ENCODE data around the gene ID3. TPM values are rescaled to one million over a fixed set of nuclear protein-coding genes. Genes with fewer than 3 reads are reported as not detected.

ID3 gene
- total RNA-seq (ENCODE audit: low replicate concordance) = 99.9 and 235 TPM in 2 replicates

- peaks cover 52% of the 10 kb centered on the region for H3K79me2 ChIP-seq (ENCODE audit: low read depth)
- peaks cover 7% of the 10 kb centered on the region for H3K27me3 Mint-ChIP-seq (ENCODE audit: insufficient read depth, low read depth)
- peaks cover 44% of the 10 kb centered on the region for H4K20me1 ChIP-seq (ENCODE audit: low read depth)
- no peaks in the 10 kb centered on the region for H3K9me3 Mint-ChIP-seq
- TF ChIP-seq EZH2 (IDR thresholded peaks at IDR 0.05) = no peak
- TF ChIP-seq CTCF (IDR thresholded peaks at IDR 0.05) = no peak
- no peak for TF ChIP-seq EZH2phosphoT487 (IDR thresholded peaks at IDR 0.05)
- peak within 1 kb of the TSS; percentile 81 for H3K9ac ChIP-seq
- peaks cover 15% of the 10 kb centered on the region for H3K36me3 Mint-ChIP-seq
- H3K4me3 ChIP-seq = peak within 1 kb of the TSS; percentile 91
- H3K27me3 ChIP-seq = peaks cover under 1% of the 10 kb centered on the region
- peaks cover 69% of the 10 kb centered on the region for H3K4me1 ChIP-seq
- H3K4me3 Mint-ChIP-seq = peak within 1 kb of the TSS; percentile 91
- H3K27ac Mint-ChIP-seq = peak within 1 kb of the TSS; percentile 100
- H2AFZ ChIP-seq (replicated peaks) = no peak within 1 kb of the TSS
- peaks cover 75% of the 10 kb centered on the region for H3K4me1 Mint-ChIP-seq
- no peaks in the 10 kb centered on the region for H3K36me3 ChIP-seq
- peak; percentile 97 for DNase-seq (ENCODE audit: low spot score)
- peak within 1 kb of the TSS; percentile 100 for H3K27ac ChIP-seq
- H3K9me3 ChIP-seq (ENCODE audit: low read depth) = no peaks in the 10 kb centered on the region
- H3F3A ChIP-seq (ENCODE audit: low read depth) = peaks cover 93% of the 10 kb centered on the region
- H3K4me2 ChIP-seq = peak within 1 kb of the TSS; percentile 90
These were observed at the start of gene ID3 for GRCh38 chr1:23559136-23559984. Gene ID3, minus strand, starts transcription at chr1:23559501. Its CDS starts 75 bp downstream, at chr1:23559426.

- Histone ChIP-seq H3K79me2 (ENCODE audit: low read depth) (no peaks in the 10 kb centered on the region), H3K27me3 (no peaks in the 10 kb centered on the region), H3K36me3 (no peaks in the 10 kb centered on the region), H3F3A (ENCODE audit: low read depth) (peaks cover 20% of the 10 kb centered on the region), H3K4me2 (no peak overlapping the region), H3K27ac (no peak overlapping the region), H4K20me1 (ENCODE audit: low read depth) (no peaks in the 10 kb centered on the region), H3K9me3 (ENCODE audit: low read depth) (no peaks in the 10 kb centered on the region), H3K4me1 (peaks cover 21% of the 10 kb centered on the region), H2AFZ (replicated peaks) (no peak overlapping the region), H3K9ac (no peak overlapping the region), H3K4me3 (no peak overlapping the region)
- Mint-ChIP-seq H3K4me3 (peak overlapping the region; percentile 30), H3K9me3 (no peaks in the 10 kb centered on the region), H3K27me3 (ENCODE audit: insufficient read depth, low read depth) (peaks cover 4% of the 10 kb centered on the region), H3K36me3 (no peaks in the 10 kb centered on the region), H3K27ac (no peak overlapping the region), H3K4me1 (peaks cover 26% of the 10 kb centered on the region)
- TF ChIP-seq EZH2phosphoT487 (IDR thresholded peaks at IDR 0.05) (no peak), CTCF (IDR thresholded peaks at IDR 0.05) (no peak), EZH2 (IDR thresholded peaks at IDR 0.05) (no peak)
- DNase-seq (ENCODE audit: low spot score) = no peak
These were observed 48.6 kb upstream of the ID3 start for GRCh38 chr1:23607944-23608343.

GRCh38 chr1:23601968-23602876 is 42.9 kb upstream of the ID3 start:
- Histone ChIP-seq H2AFZ (replicated peaks) (no peak overlapping the region), H3K4me2 (no peak overlapping the region), H4K20me1 (ENCODE audit: low read depth) (no peaks in the 10 kb centered on the region), H3K9ac (no peak overlapping the region), H3K79me2 (ENCODE audit: low read depth) (no peaks in the 10 kb centered on the region), H3K27me3 (no peaks in the 10 kb centered on the region), H3K27ac (no peak overlapping the region), H3K4me1 (peaks cover 54% of the 10 kb centered on the region), H3K36me3 (no peaks in the 10 kb centered on the region), H3F3A (ENCODE audit: low read depth) (peaks cover 51% of the 10 kb centered on the region), H3K9me3 (ENCODE audit: low read depth) (no peaks in the 10 kb centered on the region), H3K4me3 (no peak overlapping the region)
- H3K4me3 Mint-ChIP-seq = peak overlapping the region; percentile 16
- no peaks in the 10 kb centered on the region for H3K36me3 Mint-ChIP-seq
- TF ChIP-seq EZH2 (IDR thresholded peaks at IDR 0.05) (no peak), CTCF (IDR thresholded peaks at IDR 0.05) (no peak), EZH2phosphoT487 (IDR thresholded peaks at IDR 0.05) (no peak)
- H3K27ac Mint-ChIP-seq = peak overlapping the region; percentile 42
- H3K4me1 Mint-ChIP-seq = peaks cover 59% of the 10 kb centered on the region
- H3K27me3 Mint-ChIP-seq (ENCODE audit: insufficient read depth, low read depth) = peaks cover 7% of the 10 kb centered on the region
- H3K9me3 Mint-ChIP-seq = no peaks in the 10 kb centered on the region
- DNase-seq (ENCODE audit: low spot score) = no peak

Measured in neural progenitor cell (in vitro differentiated cells).